HG03103 (cell line): ENCODE results near the gene TBCCD1.
A peak's percentile ranks its signal among the peaks of the same experiment; 100 is the strongest.

Experiments used
- ATAC-seq: cut with Tn5 transposase; IDR thresholded peaks from one replicate; pipeline ENCODE4 v1.9.1; 2021; ENCODE audit warnings: low read depth; ENCODE audit not compliant: unreplicated experiment

The TBCCD1 gene

GRCh38 chr3:186567072-186567921, at the start of gene TBCCD1:
Gene TBCCD1 (minus strand): TSS chr3:186567339. CDS start chr3:186564329, 3,010 bp downstream.
- ATAC-seq, result peak; percentile 45

- no peak for ATAC-seq
Observed at GRCh38 chr3:186616299-186616617, 49.1 kb upstream of the TBCCD1 start.

GRCh38 chr3:186614597-186615483, 47.7 kb upstream of the TBCCD1 start:
- ATAC-seq, result no peak

GRCh38 chr3:186614266-186614596, 47.1 kb upstream of the TBCCD1 start:
- ATAC-seq, result no peak

GRCh38 chr3:186613637-186614265, 46.6 kb upstream of the TBCCD1 start:
- no peak for ATAC-seq

GRCh38 chr3:186612721-186613636, 45.8 kb upstream of the TBCCD1 start, which contains the start of gene AHSG:
Gene AHSG (plus strand): TSS chr3:186613060. CDS start chr3:186613142, 82 bp downstream.
- no peak for ATAC-seq

- ATAC-seq, result no peak
Observed at GRCh38 chr3:186612065-186612464, 44.9 kb upstream of the TBCCD1 start.

GRCh38 chr3:186609247-186609868, 42.2 kb upstream of the TBCCD1 start:
- no peak for ATAC-seq

- no peak for ATAC-seq
Observed at GRCh38 chr3:186608624-186609215, 41.6 kb upstream of the TBCCD1 start.

- no peak for ATAC-seq
Observed at GRCh38 chr3:186605561-186606545, 38.7 kb upstream of the TBCCD1 start.

- ATAC-seq, result no peak
Observed at GRCh38 chr3:186605078-186605477, 37.9 kb upstream of the TBCCD1 start.

- ATAC-seq, result no peak
Observed at GRCh38 chr3:186603159-186603558, 36.0 kb upstream of the TBCCD1 start.

GRCh38 chr3:186600896-186601295, 33.8 kb upstream of the TBCCD1 start:
- no peak for ATAC-seq

- ATAC-seq, result no peak
Observed at GRCh38 chr3:186599785-186600166, 32.6 kb upstream of the TBCCD1 start.

- ATAC-seq, result no peak
Observed at GRCh38 chr3:186599142-186599784, 32.1 kb upstream of the TBCCD1 start.

GRCh38 chr3:186598794-186599141, 31.6 kb upstream of the TBCCD1 start:
- no peak for ATAC-seq

GRCh38 chr3:186598108-186598784, 31.1 kb upstream of the TBCCD1 start:
- ATAC-seq, result no peak
